T-helper 2 cell treated with Interferon-gamma antibody and Interleukin-4, amounts not matched to agents 100 ng/mL and 5 ng/mL, for 36 hours (primary cell): ENCODE results near the gene RPS6KA5. TPM values are rescaled to one million over a fixed set of nuclear protein-coding genes. Genes with fewer than 3 reads are reported as not detected.
"Not testable (repeated sequence)": the region's sequence is repeated elsewhere in the genome, so short reads cannot be mapped to it uniquely, and the experiment has no call there.

Experiments
- intact Hi-C: fragments of 100-400 bp; cut with micrococcal nuclease; formaldehyde crosslinking; loops from one replicate; pipeline ENCODE4 v1.15.1; 2023
- total RNA-seq: library from RNA; stranded (reverse); gene quantifications from 2 replicates; pipeline ENCODE4 v1.2.3, GENCODE V29; 2022

The RPS6KA5 gene
- total RNA-seq, 1 donor from 2014 or later, result 50.5 TPM

DNA sequence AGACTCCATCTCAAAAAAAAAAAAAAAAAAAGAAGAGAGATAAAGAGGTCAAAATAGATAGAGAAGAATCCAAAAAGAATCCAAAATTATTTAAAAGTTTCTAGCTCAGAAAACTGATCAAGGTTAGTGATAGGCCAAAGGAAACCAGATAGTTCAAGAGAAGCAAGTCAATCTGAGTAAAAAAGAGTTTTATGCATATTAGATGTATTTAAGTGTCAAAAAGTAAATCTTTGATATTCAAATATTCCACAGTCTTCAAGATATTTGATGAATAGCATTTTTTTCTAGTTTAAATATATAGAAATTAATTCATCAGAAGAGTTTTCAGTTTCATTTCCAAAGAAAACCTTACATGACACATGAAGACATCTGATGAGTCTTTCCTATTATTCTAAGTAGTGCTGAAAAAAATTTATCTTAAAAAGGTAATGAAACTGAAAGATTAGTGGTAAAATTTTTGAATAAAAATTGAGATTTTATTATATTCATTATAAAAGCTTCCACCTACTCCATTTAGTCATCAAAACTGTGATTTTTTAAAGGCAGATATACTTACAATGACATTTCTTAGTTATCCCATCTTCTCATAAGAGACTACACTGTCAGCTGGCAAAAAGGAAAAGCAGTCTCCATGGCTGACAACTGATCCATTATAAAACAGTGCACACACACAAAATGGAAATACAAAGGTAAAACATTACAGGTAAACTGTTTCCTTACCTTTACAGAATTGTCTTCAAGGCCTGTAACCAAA lies 68.6 kb downstream of the RPS6KA5 start:
- intact Hi-C loops, result no loop called here

- intact Hi-C loops, result no loop called here
Measured at GRCh38 chr14:90990141-90990540, 70.3 kb downstream of the RPS6KA5 start.

DNA sequence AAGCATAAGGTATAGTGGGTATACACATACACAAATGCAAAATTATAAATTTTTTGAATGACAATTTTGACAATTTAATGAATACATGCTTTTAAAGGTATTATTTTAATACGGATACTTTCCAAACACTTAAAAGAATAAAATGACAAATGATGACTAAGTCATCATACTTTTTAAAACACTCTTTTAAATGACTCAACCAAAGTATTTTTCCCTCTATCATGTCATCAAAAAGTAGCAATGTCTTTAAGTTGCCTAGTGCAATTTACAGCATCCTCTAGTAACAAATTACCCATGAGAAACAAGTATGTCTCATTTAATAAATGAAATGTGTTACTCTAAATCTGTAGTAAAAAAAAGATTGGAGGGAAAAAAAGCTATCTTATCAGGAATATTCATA lies 73.3 kb downstream of the RPS6KA5 start:
- intact Hi-C loops, result no loop called here

- intact Hi-C loops, result no loop called here
Measured at GRCh38 chr14:90986510-90986909, 73.9 kb downstream of the RPS6KA5 start.

DNA sequence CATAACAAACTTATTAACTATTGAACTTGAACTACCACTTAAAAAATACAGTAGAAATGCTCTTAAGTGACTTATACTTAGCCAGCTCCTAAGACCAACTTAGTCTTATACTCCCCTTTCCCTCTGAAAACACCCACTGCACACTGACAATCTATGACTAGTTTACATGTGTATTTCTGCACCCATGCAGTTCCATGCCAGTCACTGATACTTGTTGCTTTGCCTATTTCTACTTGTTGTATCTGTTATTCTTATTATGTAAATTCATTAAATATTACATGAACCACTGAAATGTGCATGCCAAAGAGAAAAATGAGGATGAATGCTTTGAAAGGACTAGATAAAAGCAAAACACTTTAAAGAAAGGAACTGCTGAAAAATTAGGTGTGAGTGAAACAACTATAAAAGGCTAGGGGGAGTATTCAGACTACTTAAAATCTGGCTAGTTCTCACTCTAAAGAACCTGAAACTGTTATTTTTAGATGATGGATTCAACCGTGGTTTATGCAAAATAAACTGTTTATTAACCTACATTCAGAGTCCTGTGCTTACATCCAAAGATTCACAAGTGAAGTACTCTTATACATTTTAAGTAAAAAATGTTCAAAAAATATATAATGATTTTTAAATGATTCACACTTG lies 74.7 kb downstream of the RPS6KA5 start:
- intact Hi-C loops, result no loop called here

GRCh38 chr14:90983560-90983959 lies 76.9 kb downstream of the RPS6KA5 start:
- intact Hi-C loops, result no loop called here

DNA sequence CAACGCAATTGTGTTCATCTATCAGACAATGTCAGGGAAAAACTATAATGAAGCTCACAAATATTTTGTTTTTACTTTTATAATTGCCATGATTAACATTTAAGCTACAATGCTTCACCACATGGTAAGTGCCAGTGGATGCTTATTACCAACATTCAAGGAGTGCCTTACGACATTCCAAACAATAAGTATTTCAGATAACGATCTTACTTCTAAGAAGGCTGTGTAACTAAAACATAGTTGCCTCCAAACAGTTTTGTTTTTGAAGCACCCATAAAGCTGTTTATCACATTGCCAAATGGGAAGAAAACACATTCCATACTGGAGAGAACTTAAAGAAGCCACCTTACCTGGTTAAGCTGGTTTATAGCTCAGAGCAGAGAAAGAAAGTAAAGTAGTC lies 78.8 kb downstream of the RPS6KA5 start:
- intact Hi-C loops, result no loop called here

DNA sequence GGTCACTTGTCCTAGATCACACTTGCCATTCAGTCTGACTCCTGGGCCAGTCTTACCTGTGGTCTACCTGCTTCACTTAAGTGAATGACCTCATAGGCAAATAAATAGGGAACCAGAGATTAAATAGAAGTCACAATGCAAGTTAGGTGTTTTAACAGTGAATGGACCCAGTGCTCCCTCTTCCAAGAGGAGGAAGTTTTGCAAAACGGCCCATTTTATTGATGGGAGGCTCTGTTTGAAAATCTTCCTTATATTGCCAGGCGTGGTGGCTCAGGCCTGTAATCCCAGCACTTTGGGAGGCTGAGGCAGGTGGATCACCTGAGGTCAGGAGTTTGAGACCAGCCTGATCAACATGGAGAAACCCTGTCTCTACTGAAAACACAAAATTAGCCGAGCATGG lies 79.8 kb downstream of the RPS6KA5 start:
- intact Hi-C loops, result not testable (repeated sequence)

- intact Hi-C loops, result loop anchor here (10.0 kb wide), 1 partner anchor 45 kb away; no protein-coding TSS in a partner anchor
Measured at GRCh38 chr14:90979515-90979914, 80.9 kb downstream of the RPS6KA5 start.

- intact Hi-C loops, result loop anchor here (10.0 kb wide), 1 partner anchor 49 kb away; no protein-coding TSS in a partner anchor
Measured at GRCh38 chr14:90976101-90976500, 84.3 kb downstream of the RPS6KA5 start.

DNA sequence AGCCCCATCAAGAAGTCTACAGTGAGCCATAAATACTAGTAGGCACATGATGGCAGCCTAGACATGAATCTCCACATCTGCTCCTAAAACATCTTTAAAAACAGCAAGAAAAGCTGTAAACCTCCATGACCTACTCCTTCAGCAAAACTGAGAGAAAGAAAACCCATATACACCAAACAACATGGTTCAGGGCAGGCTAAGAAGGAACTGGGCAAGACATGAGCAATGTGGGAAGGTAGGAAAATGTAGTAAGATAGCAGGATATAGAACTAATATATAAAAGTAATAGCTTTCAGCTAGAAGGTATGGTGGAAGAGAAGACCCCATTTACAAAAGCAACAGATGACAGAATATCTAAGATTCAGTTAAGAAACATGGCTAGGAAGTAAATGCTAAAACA lies 88.8 kb downstream of the RPS6KA5 start:
- intact Hi-C loops, result loop anchor here (10.0 kb wide), 1 partner anchor 53 kb away; no protein-coding TSS in a partner anchor

DNA sequence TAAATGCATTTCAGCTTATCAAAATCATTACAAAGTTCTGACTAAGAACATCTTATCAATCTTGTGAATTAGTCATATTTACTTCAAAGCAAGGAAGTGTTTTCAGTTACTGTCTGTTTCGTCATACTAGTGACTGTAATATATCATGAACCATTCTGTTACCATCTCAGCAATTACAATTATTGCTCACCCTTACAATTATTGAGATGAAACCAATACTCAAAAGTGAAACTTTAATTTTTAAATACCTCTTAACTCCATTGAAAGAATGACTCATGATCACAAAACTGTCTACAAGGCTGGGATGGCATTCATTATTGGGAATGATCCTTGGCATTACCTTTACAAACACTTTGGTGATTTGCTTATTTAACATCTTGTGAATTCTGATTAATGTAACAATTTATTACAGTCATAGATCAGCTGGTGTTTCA lies 90.3 kb downstream of the RPS6KA5 start:
- intact Hi-C loops, result loop anchor here (10.0 kb wide), 1 partner anchor 55 kb away; no protein-coding TSS in a partner anchor

DNA sequence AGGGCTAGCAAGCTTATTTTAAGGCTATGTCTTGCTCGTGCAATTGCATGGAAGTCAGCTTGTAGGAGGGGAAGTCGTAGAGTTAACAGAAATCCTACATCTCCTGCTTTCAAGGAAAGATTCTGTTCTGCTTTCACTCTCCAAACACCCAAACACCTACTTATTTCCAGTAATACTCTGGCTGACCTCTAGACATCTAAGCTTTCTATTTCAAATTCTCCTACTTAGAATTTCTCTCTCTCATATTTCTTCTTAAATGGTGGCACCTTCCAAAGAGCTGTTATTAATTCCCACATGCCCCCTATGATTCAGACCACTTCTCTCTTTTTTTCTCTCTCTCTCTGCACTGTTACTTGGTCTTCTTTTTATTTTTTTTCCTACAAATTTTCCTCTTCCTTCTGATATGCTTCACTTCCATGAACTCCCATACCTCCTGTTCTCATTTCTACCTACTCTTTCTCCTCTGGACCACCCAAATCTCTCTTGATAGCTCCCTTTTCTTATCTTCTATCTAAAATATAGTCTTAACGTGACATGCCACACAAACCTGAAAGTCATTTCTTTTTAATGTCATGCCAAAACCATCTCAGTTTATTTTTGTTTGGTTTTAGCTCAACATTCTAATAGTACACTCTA lies 90.8 kb downstream of the RPS6KA5 start:
- intact Hi-C loops, result loop anchor here (10.0 kb wide), 1 partner anchor 55 kb away; no protein-coding TSS in a partner anchor

DNA sequence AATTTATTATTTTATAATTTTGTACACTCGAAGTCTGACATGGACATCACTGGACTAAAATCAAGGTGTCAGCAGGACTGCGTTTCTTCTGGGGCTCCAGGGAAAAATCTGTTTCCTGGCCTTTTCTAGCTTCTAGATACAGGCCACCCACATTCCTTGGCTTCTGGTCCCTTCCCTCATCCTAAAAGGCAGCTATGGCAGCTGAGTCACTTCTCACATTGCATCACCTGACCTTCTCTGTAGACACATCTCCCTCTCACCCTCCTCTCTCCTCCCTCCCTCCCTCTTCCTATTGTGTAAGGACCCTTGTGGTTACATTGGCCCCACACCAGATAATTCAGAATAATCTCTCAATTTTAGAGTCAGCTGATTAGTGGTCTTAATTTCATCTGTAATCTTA lies 92.4 kb downstream of the RPS6KA5 start:
- intact Hi-C loops, result no loop called here

- intact Hi-C loops, result no loop called here
Measured at GRCh38 chr14:90966493-90966892, 93.9 kb downstream of the RPS6KA5 start.

DNA sequence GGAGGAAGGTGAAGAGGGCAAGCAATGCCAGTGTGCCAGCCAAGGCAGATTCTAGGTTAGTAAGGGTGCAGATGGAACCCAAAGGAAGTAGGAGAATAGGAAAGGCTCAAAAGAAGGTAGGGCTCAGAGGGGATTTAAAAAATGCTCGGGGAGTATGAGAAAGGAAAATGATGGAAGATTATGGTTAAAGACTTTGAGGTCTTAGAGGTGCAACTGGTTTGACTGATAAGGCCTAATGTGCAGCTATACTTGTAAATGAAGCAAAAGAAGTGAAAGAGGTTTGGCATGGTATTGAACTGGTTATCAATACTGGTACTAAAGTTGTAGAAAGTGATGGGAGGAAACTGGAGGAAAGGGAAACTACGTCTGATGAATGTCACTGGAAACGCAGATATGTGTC lies 94.7 kb downstream of the RPS6KA5 start:
- intact Hi-C loops, result no loop called here

DNA sequence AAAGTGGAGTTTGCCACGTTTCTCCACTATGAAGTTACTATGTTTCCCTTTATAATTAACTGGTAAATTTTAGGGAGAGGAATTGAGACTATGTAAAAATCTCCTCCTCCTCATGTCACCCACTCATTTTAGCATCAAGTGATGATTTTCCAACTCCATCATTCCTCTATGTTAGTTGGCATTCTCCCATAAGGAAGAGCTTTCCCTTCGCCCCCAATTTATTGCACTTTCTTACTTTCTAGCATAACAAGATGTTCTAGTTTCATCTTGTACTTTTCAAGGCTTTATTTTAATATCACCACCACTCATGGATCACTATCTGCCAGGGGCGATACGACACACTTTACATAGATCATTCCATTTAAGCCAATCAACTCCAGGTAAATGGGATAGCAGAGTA lies 97.1 kb downstream of the RPS6KA5 start:
- intact Hi-C loops, result no loop called here

- intact Hi-C loops, result no loop called here
Measured at GRCh38 chr14:90962505-90963109, 97.8 kb downstream of the RPS6KA5 start.

DNA sequence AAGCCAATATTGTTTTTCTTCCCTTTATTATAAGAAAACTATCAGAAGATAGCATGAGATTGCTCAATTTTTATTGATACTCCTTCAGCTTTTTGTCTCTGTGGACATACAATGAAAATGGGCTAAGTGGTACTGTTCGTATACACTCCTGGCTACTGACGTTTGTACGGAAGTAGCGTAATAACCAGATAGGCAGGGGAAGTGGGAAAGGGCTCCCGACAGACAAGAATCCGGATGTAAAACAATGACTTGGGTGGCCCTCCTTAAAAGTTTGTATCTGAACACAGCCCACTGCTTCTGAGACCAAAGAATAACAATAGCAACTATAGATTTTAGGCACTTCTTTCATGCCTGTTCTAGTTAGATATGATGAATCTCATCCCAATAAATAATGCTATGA lies 99.6 kb downstream of the RPS6KA5 start:
- intact Hi-C loops, result no loop called here

- intact Hi-C loops, result no loop called here
Measured at GRCh38 chr14:90959344-90959743, 101.1 kb downstream of the RPS6KA5 start.

- intact Hi-C loops, result no loop called here
Measured at GRCh38 chr14:90956273-90956672, 104.2 kb downstream of the RPS6KA5 start.

- intact Hi-C loops, result not testable (repeated sequence)
Measured at GRCh38 chr14:90953643-90954042, 106.8 kb downstream of the RPS6KA5 start.
